A549 treated with RU486 at 1 μM for 4 hours (cell line): Measurements from ENCODE around the gene PRKRIP1. TPM values are rescaled to one million over a fixed set of nuclear protein-coding genes. Genes with fewer than 3 reads are reported as not detected.

Experiments
- total RNA-seq: library from RNA; stranded (reverse); fragments of 200-300 nt; extraction: Qiagen RNA extraction; gene quantifications from 5 replicates; pipeline ENCODE4 v1.2.3, GENCODE V29; 2022; ENCODE audit warnings: low read depth

PRKRIP1 gene
- 21.5 to 24.7 TPM (median 23.7 TPM) in 5 replicates for total RNA-seq

GRCh38 chr7:102395873-102396709, at the start of gene PRKRIP1:
Gene PRKRIP1 (plus strand): TSS chr7:102396363. CDS start chr7:102396412, 49 bp downstream.

GRCh38 chr7:102356344-102356743, 39.8 kb upstream of the PRKRIP1 start, which contains the start of gene SPDYE6:
Gene SPDYE6 (minus strand): TSS chr7:102356444. CDS start chr7:102356023, 421 bp downstream.

GRCh38 chr7:102433219-102434038, 37.3 kb downstream of the PRKRIP1 start, which contains the start of gene ORAI2:
Gene ORAI2 (plus strand): TSS chr7:102433575. CDS start chr7:102438957, 5,382 bp downstream.

GRCh38 chr7:102464577-102465280, 68.6 kb downstream of the PRKRIP1 start, which contains the start of the genes ALKBH4 and LRWD1:
Gene ALKBH4 (minus strand): TSS chr7:102464863. CDS start chr7:102464836, 27 bp downstream.
Gene LRWD1 (plus strand): TSS chr7:102464984. CDS start chr7:102465081, 97 bp downstream.

Other genes with a start within 250 kb of the PRKRIP1 start
- 1.7 to 3.7 TPM (median 3.3 TPM) in 5 replicates for gene SH2B2, start 109.5 kb upstream of the PRKRIP1 start, total RNA-seq
- gene SPDYE6, start 39.9 kb upstream of the PRKRIP1 start, total RNA-seq: not detected in 5 replicates
- 25.6 to 39.5 TPM (median 38.0 TPM) in 5 replicates for gene ORAI2, start 37.2 kb downstream of the PRKRIP1 start, total RNA-seq
- 9.3 to 12.9 TPM (median 11.5 TPM) in 5 replicates for gene ALKBH4, start 68.5 kb downstream of the PRKRIP1 start, total RNA-seq
- gene LRWD1, start 68.6 kb downstream of the PRKRIP1 start, total RNA-seq: 22.8 to 33.4 TPM (median 26.4 TPM) in 5 replicates
- 105 to 118 TPM (median 109 TPM) in 5 replicates for gene POLR2J, start 82.6 kb downstream of the PRKRIP1 start, total RNA-seq
- gene RASA4B, start 121.4 kb downstream of the PRKRIP1 start, total RNA-seq: 1.0 to 2.1 TPM (median 1.5 TPM) in 5 replicates
- gene UPK3BL2, start 147.3 kb downstream of the PRKRIP1 start, total RNA-seq: 1.6 to 2.3 TPM (median 2.0 TPM) in 5 replicates
- gene SPDYE2, start 154.9 kb downstream of the PRKRIP1 start, total RNA-seq: not detected in 5 replicates
- gene POLR2J3, start 176.2 kb downstream of the PRKRIP1 start, total RNA-seq: 16.2 to 72.1 TPM (median 35.8 TPM) in 5 replicates
- 1.7 to 2.7 TPM (median 2.3 TPM) in 5 replicates for gene RASA4, start 220.4 kb downstream of the PRKRIP1 start, total RNA-seq
- gene UPK3BL1, start 246.4 kb downstream of the PRKRIP1 start, total RNA-seq: 7.1 to 16.1 TPM (median 11.6 TPM) in 5 replicates